Duodenal mucosa (tissue), 2 donors: ENCODE measurements around the gene HLF.

Source experiments
- H3K27ac ChIP-seq: one replicate; pipeline ENCODE4 v1.7.0; 2013; ENCODE audit warnings: low read depth, low read length
- H3K27me3 ChIP-seq, 2 donors: one replicate each; pipeline ENCODE4 v1.7.0; 2013; ENCODE audit warnings: low read length in 2 of 2, control low read depth in 1 of 2; ENCODE audit not compliant: insufficient read depth in 2 of 2, control insufficient read depth in 1 of 2
- H3K36me3 ChIP-seq, 2 donors: one replicate each; pipeline ENCODE4 v1.7.0; 2013; ENCODE audit warnings: low read length in 2 of 2, control low read depth in 1 of 2; ENCODE audit not compliant: insufficient read depth in 2 of 2, control insufficient read depth in 1 of 2
- H3K4me1 ChIP-seq, 2 donors: one replicate each; pipeline ENCODE4 v1.7.0; 2013; ENCODE audit warnings: low read length in 2 of 2, control low read depth in 1 of 2; ENCODE audit not compliant: insufficient read depth in 2 of 2, control insufficient read depth in 1 of 2
- H3K4me3 ChIP-seq, 2 donors: one replicate each; pipeline ENCODE4 v1.7.0; 2013; ENCODE audit warnings: low read length in 2 of 2, low read depth in 1 of 2
- H3K9ac ChIP-seq, 2 donors: one replicate each; pipeline ENCODE4 v1.7.0; 2013; ENCODE audit warnings: low read length in 2 of 2, low read depth in 1 of 2
- H3K9me3 ChIP-seq, 2 donors: one replicate each; pipeline ENCODE4 v1.7.0; 2013; ENCODE audit warnings: low read length in 2 of 2, control low read depth in 1 of 2; ENCODE audit not compliant: control insufficient read depth in 1 of 2

Gene HLF

DNA sequence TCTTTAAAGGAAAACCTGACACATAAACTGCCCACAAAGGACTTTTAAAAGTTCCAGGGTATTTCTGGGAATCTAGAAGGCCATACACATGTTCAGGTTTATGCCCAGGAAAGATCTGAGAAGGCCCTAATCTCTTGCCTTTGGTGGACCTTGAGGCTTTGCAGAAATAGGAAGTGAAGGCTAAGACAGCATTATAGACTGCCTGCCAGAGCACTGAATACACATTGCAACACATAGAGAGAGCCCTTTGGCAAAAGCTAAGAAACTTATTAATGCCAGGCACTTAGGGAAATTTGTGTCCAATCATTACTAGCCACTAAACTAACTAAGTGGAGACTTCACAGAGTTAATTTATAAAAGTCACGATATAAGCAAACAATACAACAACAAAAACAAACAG lies 86.5 kb downstream of the HLF start:
- H3K27me3 ChIP-seq = no peaks in the 10 kb centered on the region
- H3K9ac ChIP-seq = no peak overlapping the region
- H3K4me3 ChIP-seq = no peak overlapping the region
- no peaks in the 10 kb centered on the region for H3K9me3 ChIP-seq
- no peak overlapping the region for H3K27ac ChIP-seq
- H3K36me3 ChIP-seq = no peaks in the 10 kb centered on the region
- H3K4me1 ChIP-seq = no peaks in the 10 kb centered on the region

DNA sequence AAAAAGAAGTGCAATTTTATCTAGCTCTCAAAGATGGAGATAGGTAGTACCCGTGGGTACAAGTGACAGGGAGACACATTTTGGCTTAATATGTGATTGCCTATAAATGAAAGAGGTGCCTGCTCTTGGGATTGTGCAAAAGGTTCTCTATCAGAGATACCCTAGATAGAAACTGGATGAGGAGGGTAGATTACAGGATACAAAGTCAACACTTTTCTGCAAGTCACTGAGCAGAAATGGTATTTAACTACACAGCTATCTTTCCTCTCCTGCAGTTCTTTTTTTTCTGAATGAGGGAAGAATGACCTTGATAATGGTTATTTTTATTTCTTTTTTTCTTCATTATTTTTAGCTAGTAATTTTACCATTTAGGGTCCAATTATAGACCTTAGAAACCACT lies 89.2 kb downstream of the HLF start:
- H3K4me1 ChIP-seq = no peaks in the 10 kb centered on the region
- H3K27ac ChIP-seq = no peak overlapping the region
- H3K4me3 ChIP-seq = no peak overlapping the region
- no peaks in the 10 kb centered on the region for H3K36me3 ChIP-seq
- no peaks in the 10 kb centered on the region for H3K27me3 ChIP-seq
- H3K9ac ChIP-seq = no peak overlapping the region
- no peaks in the 10 kb centered on the region for H3K9me3 ChIP-seq

DNA sequence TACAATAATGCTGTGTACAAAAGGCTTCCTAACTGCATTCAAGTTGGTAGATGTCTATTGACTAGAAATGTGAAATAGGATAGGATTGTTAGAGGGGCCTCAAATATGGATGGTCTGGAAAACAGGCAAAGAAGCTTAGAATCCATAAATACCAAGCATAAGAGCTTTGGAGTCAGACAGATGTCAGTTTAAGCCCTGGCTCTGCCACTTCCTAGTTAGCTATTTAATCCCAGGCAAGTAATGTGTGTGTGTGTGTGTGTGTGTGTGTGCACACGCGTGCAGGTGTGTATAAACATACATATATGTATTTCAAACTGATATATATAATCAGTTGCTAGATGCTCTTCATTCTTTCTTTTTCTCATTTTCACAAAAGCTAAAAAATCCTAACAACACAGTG lies 90.2 kb downstream of the HLF start:
- no peak overlapping the region for H3K4me3 ChIP-seq
- no peaks in the 10 kb centered on the region for H3K4me1 ChIP-seq
- no peaks in the 10 kb centered on the region for H3K36me3 ChIP-seq

DNA sequence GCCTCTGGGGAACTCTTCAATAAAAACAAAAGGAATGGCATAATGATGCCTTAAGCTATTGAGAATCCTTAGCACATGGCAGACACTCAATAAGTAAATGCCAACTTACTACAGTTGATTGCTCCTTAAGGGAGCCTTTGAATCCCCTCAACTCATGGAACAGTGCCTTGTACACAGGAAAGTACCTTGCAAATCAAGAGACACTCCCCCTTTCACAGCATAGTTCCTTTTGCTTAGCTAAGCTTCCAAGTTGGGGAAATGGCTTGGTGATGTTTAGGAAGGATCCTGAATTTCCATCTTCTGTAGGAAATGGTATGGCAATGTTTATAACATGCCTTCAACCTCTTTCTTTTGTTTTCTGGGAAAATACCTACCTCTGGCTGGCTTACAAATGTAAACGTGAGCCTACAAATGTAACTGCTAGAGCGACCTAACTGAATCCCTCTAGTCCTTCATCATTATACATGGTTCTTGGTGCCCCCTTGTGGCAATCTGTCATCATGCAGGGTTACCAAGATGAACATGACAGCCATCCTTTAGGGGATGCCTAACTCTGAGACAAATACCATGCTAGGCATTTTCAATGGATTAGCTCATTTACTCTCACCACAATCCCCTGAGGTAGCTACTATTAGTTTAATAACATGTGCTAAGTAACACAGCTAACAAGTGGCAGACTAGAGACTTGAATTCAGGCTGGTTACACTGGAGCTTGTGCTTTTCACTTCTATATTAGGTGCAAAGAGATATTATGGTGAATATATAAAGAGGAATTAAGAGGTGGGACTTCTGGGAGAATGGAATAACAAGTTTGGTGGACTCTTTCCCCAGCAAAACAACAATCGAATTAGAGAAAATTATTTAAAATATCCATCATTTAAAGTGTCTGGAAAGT lies 91.9 kb downstream of the HLF start:
- no peak overlapping the region for H3K4me3 ChIP-seq
- H3K9ac ChIP-seq = no peak overlapping the region
- H3K4me1 ChIP-seq = no peaks in the 10 kb centered on the region
- H3K9me3 ChIP-seq = peaks cover 0 to 10% of the 10 kb centered on the region in 2 donors
- no peaks in the 10 kb centered on the region for H3K27me3 ChIP-seq
- no peak overlapping the region for H3K27ac ChIP-seq
- no peaks in the 10 kb centered on the region for H3K36me3 ChIP-seq

More for the DNA sequence above, 90.2 kb downstream of the HLF start:
- H3K9ac ChIP-seq = no peak overlapping the region
- no peak overlapping the region for H3K27ac ChIP-seq
- no peaks in the 10 kb centered on the region for H3K9me3 ChIP-seq
- H3K27me3 ChIP-seq = no peaks in the 10 kb centered on the region

DNA sequence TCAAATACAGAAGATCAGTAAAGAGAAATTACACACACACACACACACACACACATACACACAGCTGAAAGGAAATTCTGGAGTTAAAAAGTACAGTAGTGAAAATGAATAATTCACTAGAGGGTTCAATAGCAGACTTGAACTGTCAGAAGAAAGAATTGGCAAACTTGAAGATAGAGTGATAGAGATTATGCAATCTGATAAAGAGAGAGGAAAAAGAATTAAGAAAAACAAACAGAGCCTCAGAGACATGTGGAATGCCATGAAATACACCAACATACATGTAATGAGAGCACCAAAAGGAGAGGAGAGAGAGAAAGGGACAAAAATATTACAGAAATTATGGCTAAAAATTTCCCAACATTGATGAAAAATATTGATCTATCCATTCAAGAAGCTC lies 96.2 kb downstream of the HLF start:
- no peaks in the 10 kb centered on the region for H3K4me1 ChIP-seq
- no peak overlapping the region for H3K9ac ChIP-seq
- H3K4me3 ChIP-seq = no peak overlapping the region
- no peaks in the 10 kb centered on the region for H3K27me3 ChIP-seq
- H3K9me3 ChIP-seq = peaks cover 0 to 10% of the 10 kb centered on the region in 2 donors
- H3K27ac ChIP-seq = no peak overlapping the region
- no peaks in the 10 kb centered on the region for H3K36me3 ChIP-seq

DNA sequence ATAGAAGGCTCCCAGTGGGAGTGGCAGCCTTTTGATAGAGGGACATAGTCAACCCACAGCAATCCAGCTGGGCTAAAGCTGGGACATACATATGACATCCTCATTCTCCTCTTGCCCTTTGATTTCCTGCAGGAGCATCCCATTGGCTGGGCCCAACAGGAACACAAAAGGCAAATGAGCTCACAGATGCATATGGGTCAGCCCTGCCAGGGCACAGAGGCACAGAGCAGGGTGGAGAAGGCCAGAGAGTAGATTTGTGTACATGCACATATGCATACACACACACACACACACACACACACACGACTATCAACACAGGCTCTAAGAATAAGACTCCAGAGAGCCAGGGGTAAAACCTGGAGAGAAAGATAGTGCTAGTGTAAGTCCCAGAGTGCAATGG lies 98.3 kb downstream of the HLF start:
- no peak overlapping the region for H3K4me3 ChIP-seq
- H3K9me3 ChIP-seq = peaks cover 0 to 10% of the 10 kb centered on the region in 2 donors
- no peaks in the 10 kb centered on the region for H3K27me3 ChIP-seq
- no peaks in the 10 kb centered on the region for H3K36me3 ChIP-seq
- H3K27ac ChIP-seq = no peak overlapping the region
- H3K4me1 ChIP-seq = no peaks in the 10 kb centered on the region
- no peak overlapping the region for H3K9ac ChIP-seq

DNA sequence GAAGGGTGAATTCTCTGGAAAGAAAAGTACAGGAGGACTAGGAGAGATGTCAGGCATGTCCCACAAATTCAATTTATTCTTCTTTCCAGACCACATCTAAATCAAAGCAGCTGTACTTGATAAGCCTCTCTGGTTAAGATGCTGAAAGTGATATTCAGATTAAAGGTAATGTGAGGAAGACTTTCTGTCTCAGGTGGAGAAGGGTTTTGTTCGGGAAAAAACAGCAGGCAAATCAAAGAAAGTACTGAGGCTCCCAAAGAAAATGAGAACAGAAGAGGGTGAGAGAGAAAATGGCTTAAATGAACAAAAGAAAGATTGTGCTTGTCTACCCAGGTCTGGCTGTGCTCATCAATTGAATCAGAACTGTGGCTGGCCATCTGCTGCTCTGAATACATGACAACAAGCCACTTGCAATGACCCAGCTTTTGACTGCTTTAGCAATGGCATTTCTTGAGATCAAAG lies 101.3 kb downstream of the HLF start:
- Histone ChIP-seq H3K9me3 (peaks cover 0 to 4% of the 10 kb centered on the region in 2 donors), H3K9ac (no peak overlapping the region), H3K27me3 (no peaks in the 10 kb centered on the region), H3K27ac (no peak overlapping the region), H3K4me1 (no peaks in the 10 kb centered on the region), H3K4me3 (no peak overlapping the region), H3K36me3 (no peaks in the 10 kb centered on the region)

DNA sequence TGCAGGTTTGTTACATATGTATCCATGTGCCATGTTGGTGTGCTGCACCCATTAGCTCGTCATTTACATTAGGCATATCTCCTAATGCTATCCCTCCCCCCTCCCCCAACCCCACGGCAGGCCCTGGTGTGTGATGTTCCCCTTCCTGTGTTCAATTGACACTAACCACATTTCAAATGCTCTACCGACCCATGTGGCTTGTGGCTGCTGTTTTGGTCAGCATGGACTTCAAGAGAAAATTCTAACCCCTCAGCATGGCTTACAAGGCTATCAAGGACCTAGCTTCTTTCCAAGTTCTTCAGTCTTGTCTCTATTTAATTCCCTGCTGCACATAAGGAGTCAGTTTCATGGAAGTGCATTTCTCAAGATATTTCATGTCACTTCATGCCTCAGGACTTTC lies 103.9 kb downstream of the HLF start:
- H3K27ac ChIP-seq = no peak overlapping the region
- H3K4me1 ChIP-seq = no peaks in the 10 kb centered on the region
- no peaks in the 10 kb centered on the region for H3K36me3 ChIP-seq
- no peaks in the 10 kb centered on the region for H3K27me3 ChIP-seq
- H3K9ac ChIP-seq = no peak overlapping the region
- H3K4me3 ChIP-seq = no peak overlapping the region
- no peaks in the 10 kb centered on the region for H3K9me3 ChIP-seq
